Suprapubic skin (tissue), 4 donors: ENCODE data around the gene RAB10.

ENCODE experiments used
- EP300 ChIP-seq: sonication (generic); formaldehyde crosslinking; IDR thresholded peaks from one replicate; pipeline ENCODE4 v1.6.1; 2017; ENCODE audit warnings: antibody characterized with exemption
- POLR2AphosphoS5 ChIP-seq, 3 donors: sonication (generic); formaldehyde crosslinking; IDR thresholded peaks; one replicate each; pipeline ENCODE4 v1.6.1; 2017; ENCODE audit warnings: antibody characterized with exemption in 3 of 3
- TF ChIP-seq, protein P1 (sequence below), 2 donors: fragments of 200-600 bp in 1 of 2; fragments of 450-650 bp in 1 of 2; sonication (generic) in 1 of 2; IDR thresholded peaks; one replicate each; pipeline ENCODE4 v1.5.1; 2016 to 2019; ENCODE audit warnings: antibody characterized with exemption in 2 of 2, mild to moderate bottlenecking in 1 of 2, moderate library complexity in 1 of 2

- TF ChIP-seq, protein P1, sequence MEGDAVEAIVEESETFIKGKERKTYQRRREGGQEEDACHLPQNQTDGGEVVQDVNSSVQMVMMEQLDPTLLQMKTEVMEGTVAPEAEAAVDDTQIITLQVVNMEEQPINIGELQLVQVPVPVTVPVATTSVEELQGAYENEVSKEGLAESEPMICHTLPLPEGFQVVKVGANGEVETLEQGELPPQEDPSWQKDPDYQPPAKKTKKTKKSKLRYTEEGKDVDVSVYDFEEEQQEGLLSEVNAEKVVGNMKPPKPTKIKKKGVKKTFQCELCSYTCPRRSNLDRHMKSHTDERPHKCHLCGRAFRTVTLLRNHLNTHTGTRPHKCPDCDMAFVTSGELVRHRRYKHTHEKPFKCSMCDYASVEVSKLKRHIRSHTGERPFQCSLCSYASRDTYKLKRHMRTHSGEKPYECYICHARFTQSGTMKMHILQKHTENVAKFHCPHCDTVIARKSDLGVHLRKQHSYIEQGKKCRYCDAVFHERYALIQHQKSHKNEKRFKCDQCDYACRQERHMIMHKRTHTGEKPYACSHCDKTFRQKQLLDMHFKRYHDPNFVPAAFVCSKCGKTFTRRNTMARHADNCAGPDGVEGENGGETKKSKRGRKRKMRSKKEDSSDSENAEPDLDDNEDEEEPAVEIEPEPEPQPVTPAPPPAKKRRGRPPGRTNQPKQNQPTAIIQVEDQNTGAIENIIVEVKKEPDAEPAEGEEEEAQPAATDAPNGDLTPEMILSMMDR (IDR thresholded peaks at IDR 0.05), result no peak
- TF ChIP-seq POLR2AphosphoS5 (IDR thresholded peaks at IDR 0.05) (no peak), EP300 (no peak)
Measured at GRCh38 chr2:26173776-26174482, 140.0 kb downstream of the RAB10 start.
